BE2C (cell line): ENCODE results near the gene APOB.
"Not testable (repeated sequence)": the region's sequence is repeated elsewhere in the genome, so short reads cannot be mapped to it uniquely, and the experiment has no call there.

ENCODE experiments used
- DNase-seq: peaks from one replicate; pipeline ENCODE4 v3.0.0-alpha.2; 2020
- H3K27me3 ChIP-seq: fragments of 250-450 bp; sonication (Bioruptor Pico); 2 replicates; pipeline ENCODE4 v1.5.1; 2020; ENCODE audit warnings: mild to moderate bottlenecking
- H3K36me3 ChIP-seq: fragments of 250-450 bp; sonication (Bioruptor Pico); 2 replicates; pipeline ENCODE4 v1.5.1; 2020; ENCODE audit warnings: mild to moderate bottlenecking
- H3K4me1 ChIP-seq: fragments of 250-450 bp; sonication (Bioruptor Pico); 2 replicates; pipeline ENCODE4 v1.5.1; 2020
- H3K4me3 ChIP-seq: 2 replicates; pipeline ENCODE4 v1.5.1; 2011; ENCODE audit warnings: low read depth, low read length
- H3K9me3 ChIP-seq: fragments of 250-450 bp; sonication (Bioruptor Pico); 2 replicates; pipeline ENCODE4 v1.5.1; 2020
- CTCF ChIP-seq: IDR thresholded peaks from 2 replicates; pipeline ENCODE4 v1.5.1; 2012; ENCODE audit warnings: mild to moderate bottlenecking, low read depth, low read length

APOB gene

GRCh38 chr2:21029519-21029918, 14.4 kb downstream of the APOB start:
- Histone ChIP-seq H3K27me3 (no peaks in the 10 kb centered on the region), H3K9me3 (no peaks in the 10 kb centered on the region), H3K4me1 (no peaks in the 10 kb centered on the region), H3K4me3 (no peak overlapping the region), H3K36me3 (no peaks in the 10 kb centered on the region)
- DNase-seq = no peak
- TF ChIP-seq CTCF = no peak

DNA sequence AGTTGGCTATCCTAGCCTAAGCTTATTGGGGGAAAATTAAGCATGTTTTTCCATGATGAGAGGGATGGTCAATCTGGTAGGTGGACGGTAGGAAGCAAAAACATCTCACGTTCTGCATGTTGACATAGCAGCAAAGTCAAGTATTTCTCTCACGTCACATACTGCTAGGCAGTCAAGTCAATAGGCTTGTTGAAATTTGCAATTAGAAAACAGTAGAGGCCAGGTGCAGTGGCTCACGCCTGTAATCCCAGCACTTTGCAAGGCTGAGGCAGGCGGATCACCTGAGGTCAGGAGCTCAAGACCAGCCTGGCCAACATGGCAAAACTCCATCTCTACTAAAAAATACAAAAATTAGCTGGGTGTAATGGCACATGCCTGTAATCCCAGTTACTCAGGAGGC, 14.9 kb downstream of the APOB start:
- not testable (repeated sequence) for DNase-seq, H3K9me3 ChIP-seq

GRCh38 chr2:21028021-21028947, 15.6 kb downstream of the APOB start:
- no peak for DNase-seq
- no peak overlapping the region for H3K4me3 ChIP-seq
- no peaks in the 10 kb centered on the region for H3K27me3 ChIP-seq
- no peaks in the 10 kb centered on the region for H3K4me1 ChIP-seq
- H3K36me3 ChIP-seq = no peaks in the 10 kb centered on the region
- no peaks in the 10 kb centered on the region for H3K9me3 ChIP-seq
- TF ChIP-seq CTCF = no peak

More for the DNA sequence above, 14.9 kb downstream of the APOB start:
- not testable (repeated sequence) for H3K4me3 ChIP-seq, H3K27me3 ChIP-seq, H3K36me3 ChIP-seq, H3K4me1 ChIP-seq

DNA sequence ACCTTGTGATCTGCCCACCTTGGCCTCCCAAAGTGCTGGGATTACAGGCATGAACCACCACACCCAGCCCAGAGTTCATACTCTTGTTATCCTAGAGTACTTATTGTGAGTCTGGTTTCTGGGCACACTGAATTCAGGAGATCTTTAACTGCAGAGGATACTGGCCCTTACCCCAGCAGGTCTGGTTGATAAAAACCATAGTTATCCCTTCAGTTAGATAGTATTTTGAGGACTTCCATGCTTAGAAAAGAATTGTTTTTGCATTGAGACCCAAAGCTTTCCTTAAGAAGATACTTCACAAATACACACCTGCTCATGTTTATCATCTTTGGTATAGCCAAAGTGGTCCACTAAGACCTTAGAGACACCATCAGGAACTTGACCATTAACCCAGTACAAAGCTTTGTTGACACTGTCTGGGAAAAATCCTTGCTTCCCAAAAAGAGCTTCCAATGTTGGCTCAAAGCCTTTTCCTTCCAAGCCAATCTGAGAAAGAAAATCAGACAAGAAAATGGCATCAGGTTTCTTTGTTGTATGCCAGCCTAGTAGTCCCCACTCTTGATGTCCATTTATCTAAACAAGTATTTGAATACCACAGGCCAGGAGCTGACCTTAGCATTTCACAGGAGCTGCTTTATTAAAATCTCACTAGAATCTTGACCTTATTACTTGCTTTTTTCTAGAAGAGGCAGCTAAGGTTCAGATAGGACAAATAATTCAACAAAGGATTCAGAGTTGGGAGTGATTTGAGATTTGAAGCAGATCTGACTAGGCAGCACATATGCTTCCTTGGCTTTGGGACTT, 17.2 kb downstream of the APOB start:
- no peak for DNase-seq
- H3K9me3 ChIP-seq = no peaks in the 10 kb centered on the region
- no peaks in the 10 kb centered on the region for H3K4me1 ChIP-seq
- no peak overlapping the region for H3K4me3 ChIP-seq
- H3K36me3 ChIP-seq = no peaks in the 10 kb centered on the region
- TF ChIP-seq CTCF = no peak
- no peaks in the 10 kb centered on the region for H3K27me3 ChIP-seq

- no peak for TF ChIP-seq CTCF
Measured at GRCh38 chr2:21025690-21026478, 18.0 kb downstream of the APOB start.

DNA sequence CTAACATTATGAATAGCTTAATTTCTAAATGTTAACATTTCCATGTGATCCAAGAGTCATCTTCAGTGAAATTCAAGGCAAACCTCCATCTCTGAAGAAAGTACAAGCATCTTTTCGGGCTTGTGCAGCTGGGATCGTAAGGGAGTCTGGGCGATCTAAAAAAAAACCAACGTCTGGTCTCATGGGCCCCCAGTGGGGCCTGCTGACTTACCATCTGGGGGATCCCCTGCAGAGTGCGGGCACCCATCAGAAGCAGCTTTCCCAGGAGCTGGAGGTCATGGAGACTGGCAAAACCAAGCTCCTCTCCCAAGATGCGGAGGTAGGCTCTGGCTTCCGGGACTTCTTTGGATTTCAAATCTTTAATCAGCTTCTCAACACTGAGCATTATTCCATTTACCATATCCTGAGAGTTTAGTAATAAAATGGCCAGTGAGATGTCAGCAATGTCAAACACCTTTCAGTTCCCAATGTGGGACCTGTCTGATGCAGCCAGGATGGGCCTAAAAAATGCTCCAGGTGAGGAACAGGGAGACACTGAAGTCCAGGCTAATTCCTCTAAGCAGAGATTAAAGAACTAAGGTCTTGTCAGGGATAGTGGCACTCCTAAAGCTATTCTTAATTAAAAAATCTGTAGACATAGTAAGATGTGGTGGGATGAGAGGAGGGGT, 19.0 kb downstream of the APOB start:
- no peaks in the 10 kb centered on the region for H3K27me3 ChIP-seq
- no peaks in the 10 kb centered on the region for H3K4me1 ChIP-seq
- no peak for TF ChIP-seq CTCF
- H3K36me3 ChIP-seq = no peaks in the 10 kb centered on the region
- H3K4me3 ChIP-seq = no peak overlapping the region
- no peaks in the 10 kb centered on the region for H3K9me3 ChIP-seq
- DNase-seq = no peak

More at GRCh38 chr2:21025690-21026478, 18.0 kb downstream of the APOB start:
- H3K4me1 ChIP-seq = no peaks in the 10 kb centered on the region
- no peak for DNase-seq
- no peaks in the 10 kb centered on the region for H3K27me3 ChIP-seq
- no peaks in the 10 kb centered on the region for H3K36me3 ChIP-seq
- H3K4me3 ChIP-seq = no peak overlapping the region
- no peaks in the 10 kb centered on the region for H3K9me3 ChIP-seq
